T-cell (primary cell): ENCODE results near the gene SEH1L. TPM values are rescaled to one million over a fixed set of nuclear protein-coding genes. Genes with fewer than 3 reads are reported as not detected.
"Not testable (repeated sequence)": the region's sequence is repeated elsewhere in the genome, so short reads cannot be mapped to it uniquely, and the experiment has no call there.

ENCODE experiments used
- ATAC-seq, 4 experiments: fragments of 200-7000 bp in 3 of 4; fragments of 150-1000 bp in 1 of 4; cut with Tn5 transposase; replicated peaks in 1 of 4; 1 replicate in 3 of 4; 2 replicates in 1 of 4; pipeline ENCODE4 v1.10.0; 2021; ENCODE audit warnings: moderate library complexity in 3 of 4, mild to moderate bottlenecking in 2 of 4, moderate number of reproducible peaks in 1 of 4
- CTCF ChIA-PET, 2 donors: fragments of 300-600 bp; sonication (Branson Sonifier 250); formaldehyde crosslinking; loops; one replicate each; lab custom pipeline; 2022; ENCODE audit warnings: antibody characterized with exemption in 2 of 2; lab: Charles Lee
- POLR2A ChIA-PET, 2 donors: fragments of 300-600 bp; sonication (Branson Sonifier 250); formaldehyde crosslinking; loops; one replicate each; lab custom pipeline; 2022; ENCODE audit warnings: antibody characterized with exemption in 2 of 2; lab: Charles Lee
- DNase-seq, 35 experiments: peaks; one replicate each; pipeline versions ENCODE4 v3.0.0 to v3.0.0-alpha.2; 2013 to 2023
- H3K27ac ChIP-seq: one replicate; pipeline ENCODE4 v1.5.1; 2013; ENCODE audit warnings: low read length
- H3K27me3 ChIP-seq, 2 experiments: replicated peaks in 1 of 2; 1 replicate in 1 of 2; 2 replicates in 1 of 2; pipeline versions ENCODE4 v1.6.1 to v1.7.0; 2013; ENCODE audit warnings: low read length in 1 of 2, mixed read lengths in 1 of 2; ENCODE audit not compliant: control insufficient read depth in 2 of 2, insufficient read depth in 2 of 2; ENCODE audit errors: extremely low read depth in 1 of 2
- H3K36me3 ChIP-seq, 2 donors: 1 replicate in 1 of 2; 2 replicates in 1 of 2; pipeline versions ENCODE4 v1.6.1 to v1.7.0; 2013; ENCODE audit warnings: low read length in 1 of 2; ENCODE audit not compliant: control insufficient read depth in 2 of 2, insufficient read depth in 1 of 2; ENCODE audit errors: extremely low read depth in 1 of 2
- H3K4me1 ChIP-seq, 2 experiments: 1 replicate in 1 of 2; 2 replicates in 1 of 2; pipeline versions ENCODE4 v1.6.1 to v1.7.0; 2013; ENCODE audit warnings: low read length in 2 of 2, mixed read lengths in 1 of 2; ENCODE audit not compliant: insufficient read depth in 2 of 2, control insufficient read depth in 1 of 2; ENCODE audit errors: extremely low read depth in 1 of 2
- H3K4me3 ChIP-seq, 2 donors: 1 replicate in 1 of 2; 2 replicates in 1 of 2; pipeline versions ENCODE4 v1.5.1 to v1.7.0; 2013; ENCODE audit warnings: mild to moderate bottlenecking in 2 of 2, low read length in 1 of 2, moderate library complexity in 1 of 2; ENCODE audit not compliant: control insufficient read depth in 1 of 2; ENCODE audit errors: extremely low read depth in 1 of 2
- H3K9me3 ChIP-seq: 2 replicates; pipeline ENCODE4 v1.7.0; 2013
- H3K27ac Mint-ChIP-seq, 2 donors: one replicate each; pipeline ENCODE4 v1.8.0; 2020 to 2021; ENCODE audit warnings: mild to moderate bottlenecking in 2 of 2, mixed read lengths in 2 of 2
- H3K27me3 Mint-ChIP-seq, 2 donors: one replicate each; pipeline ENCODE4 v1.8.0; 2021 to 2022; ENCODE audit warnings: mixed read lengths in 2 of 2
- H3K36me3 Mint-ChIP-seq: one replicate; pipeline ENCODE4 v1.8.0; 2021; ENCODE audit warnings: mixed read lengths
- H3K4me1 Mint-ChIP-seq, 3 donors: one replicate each; pipeline ENCODE4 v1.8.0; 2020 to 2022; ENCODE audit warnings: mixed read lengths in 3 of 3, mild to moderate bottlenecking in 1 of 3
- H3K4me3 Mint-ChIP-seq, 3 donors: one replicate each; pipeline ENCODE4 v1.8.0; 2020 to 2022; ENCODE audit warnings: mild to moderate bottlenecking in 3 of 3, mixed read lengths in 3 of 3, moderate library complexity in 3 of 3
- H3K9me3 Mint-ChIP-seq, 3 donors: one replicate each; pipeline ENCODE4 v1.8.0; 2020 to 2022; ENCODE audit warnings: mixed read lengths in 3 of 3
- WGBS: methylation state at CpG from one replicate; pipeline ENCODE4 v1.1.5; 2013; ENCODE audit warnings: missing lambda C conversion rate; ENCODE audit not compliant: insufficient coverage; 5-methylcytosine and 5-hydroxymethylcytosine counted together
- total RNA-seq, 35 experiments: library from RNA in 6 of 35; stranded (reverse) in 6 of 35; fragments of 120-200 nt in 1 of 35; gene quantifications; one replicate each; pipeline versions ENCODE4 v1.2.1 to v1.2.4 and lab custom pipeline; 2013 to 2026

The SEH1L gene
- total RNA-seq (10 to 100 TPM; 28.4 to 34.9 (median 29.9) TPM), total RNA-seq (lab: John Stamatoyannopoulos, UW) (20.5 to 208 (median 33.1) reads per million in 29 experiments)
- 25.6 TPM for total RNA-seq (2013)

GRCh38 chr18:12947285-12948049 is at the start of gene SEH1L:
SEH1L (plus strand) TSS chr18:12948011; CDS start chr18:12948122, 111 bp downstream.
- ChIA-PET POLR2A (interaction anchor here in 1 of 2 donors (0.7 kb wide), 2 partner anchors 58 to 59 kb away, joined by 4 to 8 read pairs; no protein-coding TSS in a partner anchor), CTCF (interaction anchor here (0.5 to 1.7 kb wide), 9 partner anchors 37 to 570 kb away, joined by 3 to 7 read pairs (median 4); partner anchors contain the start of genes AFG3L2 (in 1 of the 2) and CEP192 (in 1 of the 2))
- no peaks in the 10 kb centered on the region for H3K27me3 Mint-ChIP-seq
- H3K36me3 ChIP-seq: no peaks in the 10 kb centered on the region
- H3K9me3 ChIP-seq: no peaks in the 10 kb centered on the region
- H3K27ac Mint-ChIP-seq: peak within 1 kb of the TSS; percentile 94 to 98
- peaks cover 33 to 45% (median 41%) of the 10 kb centered on the region in 3 donors for H3K4me1 Mint-ChIP-seq
- no peaks in the 10 kb centered on the region for H3K9me3 Mint-ChIP-seq
- DNase-seq (peak; percentile 91 to 99 (median 97)), ATAC-seq (peak; percentile 82 to 89 (median 85))
- peak within 1 kb of the TSS; percentile 91 for H3K27ac ChIP-seq
- no peaks in the 10 kb centered on the region for H3K36me3 Mint-ChIP-seq
- peaks cover 11 to 31% of the 10 kb centered on the region in 2 experiments for H3K4me1 ChIP-seq
- under 1% methylated on average over 29 of the region's 58 CpGs for WGBS
- no peaks in the 10 kb centered on the region for H3K27me3 ChIP-seq
- H3K4me3 Mint-ChIP-seq: peak within 1 kb of the TSS; percentile 92 to 98 (median 97)
- peak within 1 kb of the TSS; percentile 52 to 80 for H3K4me3 ChIP-seq

- H3K36me3 Mint-ChIP-seq, H3K9me3 ChIP-seq, H3K27ac Mint-ChIP-seq, POLR2A ChIA-PET, H3K4me3 Mint-ChIP-seq, H3K9me3 Mint-ChIP-seq, H3K36me3 ChIP-seq, CTCF ChIA-PET, H3K27ac ChIP-seq, H3K4me3 ChIP-seq, H3K27me3 ChIP-seq, H3K27me3 Mint-ChIP-seq, ATAC-seq, DNase-seq: not testable (repeated sequence)
- peaks cover 10 to 11% (median 11%) of the 10 kb centered on the region in 3 donors for H3K4me1 Mint-ChIP-seq
- H3K4me1 ChIP-seq: peaks cover 0 to 21% of the 10 kb centered on the region in 2 experiments
- 100% methylated on average over 2 of the region's 12 CpGs for WGBS
Measured at GRCh38 chr18:12901208-12901607, 46.6 kb upstream of the SEH1L start.

GRCh38 chr18:12904012-12904516 is 43.7 kb upstream of the SEH1L start:
- Histone ChIP-seq H3K9me3 (no peaks in the 10 kb centered on the region), H3K27me3 (peaks cover 0 to 12% of the 10 kb centered on the region in 2 experiments), H3K27ac (peak overlapping the region; percentile 68), H3K4me3 (peak overlapping the region in 1 of 2 donors; percentile 29), H3K4me1 (peaks cover 0 to 14% of the 10 kb centered on the region in 2 experiments), H3K36me3 (no peaks in the 10 kb centered on the region)
- H3K27ac Mint-ChIP-seq: peak overlapping the region; percentile 88 to 91
- H3K4me3 Mint-ChIP-seq: peak overlapping the region; percentile 53 to 76 (median 64)
- ChIA-PET CTCF (interaction anchor here (1.2 to 2.4 kb wide), 3 partner anchors 9 to 177 kb away, joined by 3 to 7 read pairs (median 4); no protein-coding TSS in a partner anchor), POLR2A (interaction anchor here (0.6 to 0.7 kb wide), 2 partner anchors 63 to 619 kb away, joined by 4 read pairs; no protein-coding TSS in a partner anchor)
- 50% methylated on average over 1 of the region's 8 CpGs for WGBS
- peak in 7 of 35 experiments; percentile 9 to 40 (median 15) for DNase-seq
- H3K9me3 Mint-ChIP-seq: no peaks in the 10 kb centered on the region
- ATAC-seq: peak; percentile 45 to 64 (median 58)
- peaks cover 7 to 9% (median 9%) of the 10 kb centered on the region in 3 donors for H3K4me1 Mint-ChIP-seq
- H3K36me3 Mint-ChIP-seq: no peaks in the 10 kb centered on the region
- peaks cover 0 to 7% of the 10 kb centered on the region in 2 donors for H3K27me3 Mint-ChIP-seq

DNA sequence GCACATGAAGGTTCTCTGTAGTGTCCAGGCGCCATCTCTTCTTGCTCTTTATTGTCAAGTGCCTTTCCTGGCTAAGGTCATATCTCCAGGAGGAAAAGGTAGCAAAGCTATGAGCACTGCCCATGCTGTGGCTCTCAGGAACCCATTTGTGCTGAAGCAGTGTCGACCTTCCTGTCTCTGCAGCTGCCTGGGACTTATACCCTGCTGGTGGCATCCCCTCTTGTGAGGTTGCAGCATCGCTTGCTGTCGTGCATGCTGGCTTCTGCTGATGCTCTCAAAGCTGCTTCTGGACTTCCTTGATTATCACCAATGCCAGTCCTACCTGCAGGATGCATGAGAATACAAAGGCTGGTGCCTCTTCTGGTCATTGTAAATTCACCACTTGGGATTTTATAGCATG is 41.7 kb upstream of the SEH1L start:
- WGBS: 70% methylated on average over 1 of the region's 4 CpGs
- no peak for ATAC-seq

DNA sequence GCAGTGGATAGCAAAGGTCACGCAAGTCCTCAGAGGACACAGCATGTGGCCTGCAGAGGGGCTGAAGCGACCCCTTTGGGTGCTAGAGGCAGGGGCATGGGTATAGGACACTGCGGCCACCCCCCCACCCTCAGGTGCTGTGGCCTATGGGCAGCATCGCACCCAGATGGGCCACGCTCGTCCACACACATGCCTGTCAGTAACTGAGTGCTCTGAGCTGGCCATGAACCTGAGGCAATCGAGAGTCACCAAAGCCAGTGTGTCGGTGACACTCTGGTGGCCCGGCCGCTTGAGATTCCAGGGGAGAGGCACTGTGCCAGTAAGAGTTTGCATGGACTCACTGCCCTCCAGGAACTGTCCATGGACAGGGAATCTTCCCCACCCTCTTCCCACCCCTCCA is 41.0 kb upstream of the SEH1L start:
- Mint-ChIP-seq H3K27me3 (peaks cover 0 to 7% of the 10 kb centered on the region in 2 donors), H3K4me3 (no peak overlapping the region), H3K27ac (no peak overlapping the region), H3K4me1 (peaks cover 12 to 16% (median 13%) of the 10 kb centered on the region in 3 donors), H3K9me3 (no peaks in the 10 kb centered on the region), H3K36me3 (no peaks in the 10 kb centered on the region)
- Histone ChIP-seq H3K9me3 (no peaks in the 10 kb centered on the region), H3K4me3 (no peak overlapping the region), H3K36me3 (no peaks in the 10 kb centered on the region), H3K27ac (no peak overlapping the region), H3K27me3 (peaks cover 0 to 15% of the 10 kb centered on the region in 2 experiments), H3K4me1 (peaks cover 3 to 33% of the 10 kb centered on the region in 2 experiments)
- ChIA-PET CTCF (no interaction called here), POLR2A (no interaction called here)
- DNase-seq (no peak), ATAC-seq (no peak)
- WGBS: 90% methylated on average over 10 of the region's 10 CpGs

More for the DNA sequence above, 41.7 kb upstream of the SEH1L start:
- Histone ChIP-seq H3K4me3 (no peak overlapping the region), H3K9me3 (no peaks in the 10 kb centered on the region), H3K36me3 (no peaks in the 10 kb centered on the region), H3K4me1 (peaks cover 3 to 26% of the 10 kb centered on the region in 2 experiments), H3K27ac (no peak overlapping the region), H3K27me3 (peaks cover 0 to 12% of the 10 kb centered on the region in 2 experiments)
- H3K4me1 Mint-ChIP-seq: peaks cover 11 to 13% (median 12%) of the 10 kb centered on the region in 3 donors
- no peaks in the 10 kb centered on the region for H3K9me3 Mint-ChIP-seq
- H3K27me3 Mint-ChIP-seq: peaks cover 0 to 7% of the 10 kb centered on the region in 2 donors
- no peak overlapping the region for H3K27ac Mint-ChIP-seq
- DNase-seq: no peak
- POLR2A ChIA-PET: no interaction called here
- no peaks in the 10 kb centered on the region for H3K36me3 Mint-ChIP-seq
- CTCF ChIA-PET: no interaction called here
- no peak overlapping the region for H3K4me3 Mint-ChIP-seq

DNA sequence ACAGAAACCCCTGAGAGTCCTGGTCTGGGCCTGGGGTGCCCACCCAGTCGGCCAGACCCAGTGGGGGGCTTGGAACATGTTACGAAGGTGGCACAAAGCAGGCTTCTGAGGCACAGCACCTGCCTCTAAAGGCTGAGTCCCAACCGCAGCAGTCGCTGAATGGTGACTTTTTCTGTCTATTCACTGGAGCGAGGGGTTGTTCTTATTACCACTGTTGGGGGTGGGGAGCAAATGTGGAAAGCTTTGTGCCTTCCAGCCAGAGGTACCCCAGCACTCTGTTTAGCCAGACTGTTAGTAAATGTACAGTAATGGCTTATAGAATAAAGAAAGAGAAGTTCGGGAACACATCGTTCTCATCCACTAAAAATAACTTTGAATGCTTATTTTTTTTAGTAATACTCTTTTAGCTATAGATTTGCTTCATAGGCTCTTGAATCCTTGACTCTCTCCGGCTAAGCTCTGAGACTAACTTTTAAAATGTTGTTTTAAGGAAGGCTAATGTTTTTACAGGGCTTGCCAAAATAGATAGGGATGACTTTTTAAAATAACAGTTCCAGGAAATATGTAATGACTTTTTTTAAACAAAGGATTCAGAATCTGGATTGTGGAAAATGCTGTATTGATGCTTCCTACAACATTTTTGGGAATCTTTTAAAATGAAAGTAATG is 40.4 kb upstream of the SEH1L start:
- WGBS: 8% methylated on average over 1 of the region's 8 CpGs
- peaks cover 0 to 17% of the 10 kb centered on the region in 2 experiments for H3K27me3 ChIP-seq
- peaks cover 12 to 16% (median 13%) of the 10 kb centered on the region in 3 donors for H3K4me1 Mint-ChIP-seq
- no peaks in the 10 kb centered on the region for H3K36me3 ChIP-seq
- peaks cover 0 to 7% of the 10 kb centered on the region in 2 donors for H3K27me3 Mint-ChIP-seq
- no peak for ATAC-seq
- no peak overlapping the region for H3K27ac Mint-ChIP-seq
- no peaks in the 10 kb centered on the region for H3K36me3 Mint-ChIP-seq
- H3K4me1 ChIP-seq: peaks cover 3 to 35% of the 10 kb centered on the region in 2 experiments
- ChIA-PET CTCF (no interaction called here), POLR2A (no interaction called here)
- no peak overlapping the region for H3K27ac ChIP-seq
- DNase-seq: no peak
- H3K4me3 Mint-ChIP-seq: no peak overlapping the region
- H3K9me3 ChIP-seq: no peaks in the 10 kb centered on the region
- no peak overlapping the region for H3K4me3 ChIP-seq
- no peaks in the 10 kb centered on the region for H3K9me3 Mint-ChIP-seq
